GM12892 (cell line): ENCODE measurements around the gene CREBRF.

Source experiments
- POLR2A ChIP-seq: IDR thresholded peaks from 2 replicates; pipeline ENCODE4 v1.6.1; 2011; ENCODE audit warnings: low read depth, low read length, control low read depth
- TAF1 ChIP-seq: IDR thresholded peaks from 2 replicates; pipeline ENCODE4 v1.6.1; 2011; ENCODE audit warnings: low read depth, mild to moderate bottlenecking, control low read depth, low read length, borderline replicate concordance

GRCh38 chr5:173188280-173188679 lies 132.1 kb downstream of the CREBRF start:
- TF ChIP-seq POLR2A = no peak
- TF ChIP-seq TAF1 = no peak
